DMS53 treated with DMSO at 0.1 percent for 48 hours (cell line): ENCODE measurements around the gene MAP3K10.
"Not testable (repeated sequence)": the region's sequence is repeated elsewhere in the genome, so short reads cannot be mapped to it uniquely, and the experiment has no call there.

Experiments
- DNase-seq: peaks from one replicate; lab custom pipeline; 2025; ENCODE audit not compliant: unreplicated experiment; lab: John Stamatoyannopoulos, UW

Gene MAP3K10

DNA sequence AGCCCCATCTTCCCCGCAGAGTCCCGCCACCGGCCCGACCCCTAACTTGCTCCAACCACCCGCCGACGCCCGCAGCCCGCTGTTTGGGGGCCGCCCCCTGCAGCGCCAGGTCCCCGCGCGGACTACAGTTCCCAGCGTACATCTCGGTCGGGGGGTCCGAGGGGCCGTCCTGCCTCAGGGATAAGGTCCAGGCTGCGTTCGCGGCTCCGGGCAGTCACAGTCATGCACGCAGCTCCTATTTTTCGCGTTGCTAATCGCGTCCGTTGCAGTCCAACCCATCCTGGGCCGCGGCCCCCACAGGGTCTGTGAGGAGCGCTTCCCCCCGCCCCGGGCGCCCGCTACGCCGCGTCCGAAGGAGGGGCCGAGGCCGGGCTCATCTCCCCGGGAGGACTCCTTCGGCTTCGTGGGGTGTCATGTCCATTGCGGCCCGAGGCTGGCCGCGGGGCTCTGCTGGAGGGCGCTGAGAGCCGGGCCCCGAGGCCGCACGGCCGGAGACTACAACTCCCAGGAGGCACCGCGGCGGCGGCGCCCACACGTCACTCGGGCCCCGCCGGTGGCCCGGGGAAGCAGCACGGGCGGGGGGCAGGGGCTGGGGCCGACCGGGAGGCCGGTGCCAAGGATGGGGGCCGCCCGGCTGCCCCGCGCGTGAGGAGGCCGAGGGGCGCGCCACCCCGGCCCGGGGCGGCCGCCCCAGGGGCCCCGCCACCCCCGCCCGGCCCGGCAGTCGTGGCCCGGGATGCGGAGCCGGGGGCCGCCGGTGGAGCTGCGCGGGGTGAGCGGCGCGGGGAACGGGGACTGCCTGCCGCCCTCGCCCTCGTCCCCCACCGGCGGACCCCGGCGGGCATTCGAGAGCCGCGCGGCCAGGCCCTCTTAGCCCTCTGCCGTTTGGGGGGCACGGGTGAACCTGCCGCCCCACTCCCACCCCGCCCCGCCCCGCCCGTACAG lies at the start of gene MAP3K10:
Gene MAP3K10 (plus strand): TSS at position 536 of the 945 bp plus-strand sequence. CDS start 606 bp downstream, outside the sequence.
- DNase-seq = peak; percentile 61

DNA sequence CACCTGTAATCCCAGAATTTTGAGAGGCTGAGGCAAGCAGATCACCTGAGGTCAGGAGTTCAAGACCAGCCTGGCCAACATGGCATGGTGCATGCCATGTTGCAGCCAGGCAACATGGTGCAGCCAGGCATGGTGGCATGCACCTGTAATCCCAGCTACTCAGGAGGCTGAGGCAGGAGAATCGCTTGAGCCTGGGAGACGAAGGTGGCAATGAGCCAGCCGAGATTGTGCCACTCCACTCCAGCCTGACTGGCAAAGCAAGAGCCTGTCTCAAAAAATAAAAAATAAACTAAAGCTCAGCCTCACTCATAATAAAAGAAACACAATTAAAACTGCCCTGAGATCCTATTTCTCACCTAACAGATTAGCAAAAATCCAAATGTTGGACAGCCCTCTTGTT lies 49.7 kb upstream of the MAP3K10 start:
- DNase-seq = no peak

DNA sequence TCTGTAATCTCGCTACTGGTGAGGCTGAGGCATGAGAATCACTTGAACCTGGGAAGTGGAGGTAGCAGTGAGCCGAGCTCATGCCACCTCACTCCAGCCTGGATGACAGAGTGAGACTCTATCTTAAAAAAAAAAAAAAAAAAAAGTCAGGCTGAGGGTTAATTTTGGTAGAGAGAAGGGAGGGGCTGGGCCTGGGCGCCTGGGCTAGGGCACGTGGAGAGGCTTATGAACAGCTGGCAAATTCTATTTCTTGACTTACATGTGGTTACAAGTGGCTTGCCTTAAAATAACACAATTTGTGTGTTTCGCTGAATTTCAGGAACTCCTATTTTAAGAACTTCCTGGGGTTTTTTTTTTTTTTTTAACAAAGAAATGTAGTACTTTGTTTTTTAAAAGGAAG lies 47.6 kb upstream of the MAP3K10 start:
- no peak for DNase-seq

DNA sequence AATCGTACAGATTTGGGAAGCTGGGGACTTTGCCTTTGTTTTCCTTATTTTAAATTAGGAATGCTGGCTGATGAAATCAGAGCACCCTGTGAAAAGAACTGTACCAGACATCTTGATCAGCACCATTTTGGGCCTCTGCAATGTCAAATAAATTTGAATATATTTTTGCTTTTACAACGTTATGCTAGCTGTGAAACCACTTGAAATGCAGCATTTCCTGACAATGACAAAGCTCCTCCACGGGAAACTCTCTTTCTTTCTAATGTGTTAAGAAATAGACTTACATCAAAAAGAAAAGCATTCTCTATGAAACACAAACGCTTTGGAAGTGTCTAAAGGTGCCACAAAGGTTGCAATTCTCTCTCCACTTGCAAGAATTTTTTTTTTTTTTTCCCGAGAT lies 47.1 kb upstream of the MAP3K10 start:
- DNase-seq = no peak

DNA sequence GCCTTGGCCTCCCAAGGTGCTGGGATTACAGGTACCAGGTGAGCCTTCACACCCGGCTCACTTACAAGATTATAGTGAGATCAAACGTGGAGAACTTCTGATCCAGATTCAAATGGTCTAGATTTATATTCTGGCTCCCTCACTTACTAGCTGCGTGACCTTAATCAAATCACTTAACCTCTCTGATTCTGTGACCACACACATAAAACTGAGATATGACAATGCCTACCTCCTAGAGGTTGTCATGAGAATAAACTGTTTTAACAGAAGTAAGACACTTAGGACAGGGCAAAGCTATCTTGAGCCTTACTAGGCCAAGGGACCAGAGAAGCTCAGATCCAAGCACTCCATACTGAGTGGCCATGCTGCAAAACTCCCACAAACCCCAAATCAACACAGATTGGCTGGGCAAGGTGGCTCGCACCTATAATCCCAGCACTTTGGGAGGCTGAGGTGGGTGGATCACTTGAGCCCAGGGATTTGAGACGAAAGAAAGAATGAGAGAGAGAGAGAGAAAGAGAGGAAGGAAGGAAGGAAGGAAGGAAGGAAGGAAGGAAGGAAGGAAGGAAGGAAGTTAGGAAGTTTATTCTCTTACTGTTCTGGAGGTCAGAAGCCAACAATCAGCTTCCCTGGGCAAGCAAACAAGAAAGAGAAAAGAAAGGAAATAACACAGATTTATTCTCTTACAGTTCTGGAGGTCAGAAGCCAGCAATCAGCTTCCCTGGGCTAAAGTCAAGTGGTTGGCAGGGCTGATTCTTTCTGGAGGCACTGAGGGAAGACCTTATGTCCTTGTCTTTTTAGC lies 46.1 kb upstream of the MAP3K10 start:
- no peak for DNase-seq

DNA sequence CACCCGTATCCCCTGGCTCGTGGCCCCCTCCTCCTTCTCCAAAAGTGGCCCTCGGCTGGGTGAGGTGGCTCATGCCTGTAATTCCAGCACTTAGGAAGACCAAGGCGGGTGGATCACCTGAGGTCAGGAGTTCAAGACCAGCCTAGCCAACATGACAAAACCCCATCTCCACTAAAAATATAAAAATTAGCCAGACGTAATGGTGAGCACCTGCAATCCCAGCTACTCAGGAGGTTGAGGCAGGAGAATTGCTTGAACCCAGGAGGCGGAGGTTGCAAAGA lies 45.5 kb upstream of the MAP3K10 start:
- DNase-seq = not testable (repeated sequence)

DNA sequence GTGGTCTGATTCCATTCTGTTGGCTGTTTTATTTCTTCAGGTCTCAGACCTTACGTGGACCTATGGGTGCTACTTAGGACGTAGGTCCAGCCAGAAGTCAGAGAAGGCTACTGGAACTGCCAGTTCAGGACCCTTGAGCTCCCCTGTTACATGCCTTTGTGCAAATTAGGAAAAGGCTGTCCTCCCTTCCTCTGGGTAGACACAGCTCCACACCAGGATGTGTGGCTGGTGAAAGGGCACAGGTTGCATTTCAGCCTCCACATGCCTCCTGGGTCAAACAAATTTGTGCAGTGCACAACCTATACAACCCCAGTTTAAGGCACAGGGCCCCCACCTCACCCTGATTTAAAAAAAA lies 43.9 kb upstream of the MAP3K10 start:
- no peak for DNase-seq

DNA sequence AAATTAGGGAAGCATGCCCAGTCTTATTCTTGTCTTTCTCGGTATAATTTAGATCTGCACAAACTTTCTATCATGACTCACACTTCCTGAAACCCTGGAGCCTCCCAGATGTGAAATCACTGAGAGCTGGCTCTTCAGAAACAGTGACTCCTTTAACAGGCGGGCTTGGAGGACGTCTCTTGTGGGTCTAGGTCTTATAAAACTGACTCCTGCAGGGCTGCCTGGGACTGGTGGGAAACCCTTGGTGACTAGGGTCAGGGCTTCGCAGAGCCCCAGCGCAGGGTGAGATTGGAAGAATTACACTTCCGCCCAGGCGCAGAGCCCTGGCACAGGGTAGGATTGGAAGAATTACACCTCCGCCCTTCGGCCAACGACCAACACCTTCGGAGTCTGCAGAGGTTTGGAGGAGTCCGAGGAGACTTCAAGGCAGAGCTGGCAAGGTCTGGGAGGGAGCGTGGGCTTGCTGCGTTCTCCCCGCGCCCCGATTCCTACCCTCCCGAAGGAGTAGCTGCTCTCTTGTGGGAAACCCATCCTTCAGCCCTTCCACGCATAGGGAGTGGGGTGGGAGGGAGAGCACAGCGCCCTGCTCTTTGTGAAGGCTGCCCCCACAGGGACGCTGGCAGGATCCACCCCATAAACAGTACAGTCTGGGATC lies 43.4 kb upstream of the MAP3K10 start:
- DNase-seq = no peak

DNA sequence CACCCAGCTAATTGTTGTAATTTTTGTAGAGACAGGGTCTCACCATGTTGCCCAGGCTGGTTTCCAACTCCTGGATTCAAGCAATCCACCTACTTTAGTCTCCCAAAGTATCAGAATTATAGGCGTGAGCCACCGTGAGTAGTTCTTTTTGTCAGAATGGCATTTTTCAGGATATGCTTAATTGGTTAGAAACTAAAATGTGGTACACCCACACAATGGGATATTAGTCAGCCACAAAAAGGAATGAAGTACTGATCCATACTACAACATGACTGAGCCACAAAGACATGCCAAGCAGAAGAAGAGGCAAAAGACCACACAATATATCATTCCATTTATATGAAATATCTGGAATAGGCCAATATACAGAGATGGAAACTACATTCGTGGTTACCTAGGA lies 41.7 kb upstream of the MAP3K10 start:
- no peak for DNase-seq

DNA sequence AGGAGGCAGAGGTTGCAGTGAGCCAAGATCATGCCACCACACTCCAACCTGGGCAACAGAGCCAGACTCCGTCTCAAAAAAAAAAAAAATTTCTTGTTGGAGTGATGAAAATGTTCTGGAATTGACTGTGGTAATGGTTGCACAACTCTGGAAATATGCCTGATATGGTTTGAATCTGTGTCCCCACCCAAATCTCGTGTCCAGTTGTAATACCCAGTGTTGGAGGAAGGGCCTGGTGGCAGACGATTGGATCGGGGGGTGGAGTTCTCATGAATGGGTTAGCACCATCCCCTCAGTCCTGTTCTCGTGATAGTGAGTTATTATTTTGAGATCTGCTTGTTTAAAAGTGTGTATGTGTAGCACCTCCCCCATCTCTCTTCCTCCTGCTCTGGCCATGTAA lies 41.1 kb upstream of the MAP3K10 start:
- DNase-seq = no peak

DNA sequence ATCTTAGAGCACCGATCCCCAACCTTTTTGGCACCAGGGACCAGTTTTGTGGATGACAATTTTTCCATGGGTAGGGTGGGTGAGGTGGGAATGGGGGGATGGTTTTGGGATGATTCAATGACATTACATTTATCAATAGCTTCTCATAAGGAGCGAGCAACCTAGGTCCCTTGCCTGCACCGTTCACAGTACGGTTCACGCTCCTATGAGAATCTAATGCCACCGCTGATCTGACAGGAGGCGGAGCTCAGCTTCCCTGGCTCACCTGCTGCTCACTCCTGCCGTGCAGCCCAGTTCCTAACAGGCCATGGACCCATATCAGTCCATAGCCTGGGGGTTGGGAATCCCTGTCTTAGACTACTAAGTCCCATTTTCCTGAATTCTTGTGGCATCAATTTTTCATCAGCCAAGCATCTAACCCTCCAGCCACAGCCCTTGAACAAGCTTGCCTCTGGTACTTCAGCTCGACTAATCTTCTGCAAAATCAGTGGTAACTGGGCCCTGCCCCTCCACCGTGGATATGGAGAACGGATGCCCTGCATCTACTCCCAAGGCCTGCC lies 37.0 kb upstream of the MAP3K10 start:
- DNase-seq = no peak

DNA sequence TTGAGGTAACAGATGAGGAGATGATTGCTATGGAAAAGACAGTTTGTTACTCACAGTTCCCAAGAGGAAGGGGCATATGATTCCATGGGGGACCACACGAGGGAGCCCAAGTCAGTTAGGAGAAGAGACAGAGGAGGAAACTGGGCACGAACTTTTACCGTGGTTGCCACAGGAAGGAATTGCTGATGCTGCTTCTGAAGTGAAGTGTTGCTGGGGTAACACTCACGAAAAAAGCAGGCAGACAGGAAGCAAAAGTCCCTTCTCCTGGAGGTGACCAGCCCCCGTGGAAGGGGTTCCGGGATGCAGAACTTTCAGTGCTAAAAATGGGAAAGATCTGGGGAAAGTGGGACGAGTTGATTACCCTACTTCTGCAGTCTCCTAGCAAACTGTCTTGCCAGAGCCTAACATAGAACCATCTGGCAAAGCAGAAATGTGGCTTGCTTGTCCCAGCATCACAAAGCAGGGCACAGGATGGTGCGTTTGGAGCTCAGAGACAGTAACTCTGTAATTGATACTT lies 35.4 kb upstream of the MAP3K10 start:
- DNase-seq = peak; percentile 16

DNA sequence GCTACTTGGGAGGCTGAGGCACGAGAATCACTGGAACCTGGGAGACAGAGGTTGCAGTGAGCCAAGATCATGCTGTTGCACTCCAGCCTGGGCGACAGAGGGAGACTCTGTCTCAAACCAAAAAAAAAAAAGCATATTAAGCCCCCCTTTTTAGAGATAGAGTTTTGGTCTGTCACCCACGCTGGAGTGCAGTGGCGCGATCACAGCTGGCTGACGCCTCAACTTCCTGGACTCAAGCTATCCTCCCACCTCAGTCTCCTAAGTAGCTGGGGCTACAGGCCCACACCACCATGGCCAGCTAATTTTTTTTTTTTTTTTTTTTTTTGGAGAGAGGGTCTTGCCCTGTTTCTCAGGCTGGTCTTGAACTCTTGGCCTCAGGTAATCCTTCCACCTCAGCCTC lies 34.2 kb upstream of the MAP3K10 start:
- DNase-seq = no peak

DNA sequence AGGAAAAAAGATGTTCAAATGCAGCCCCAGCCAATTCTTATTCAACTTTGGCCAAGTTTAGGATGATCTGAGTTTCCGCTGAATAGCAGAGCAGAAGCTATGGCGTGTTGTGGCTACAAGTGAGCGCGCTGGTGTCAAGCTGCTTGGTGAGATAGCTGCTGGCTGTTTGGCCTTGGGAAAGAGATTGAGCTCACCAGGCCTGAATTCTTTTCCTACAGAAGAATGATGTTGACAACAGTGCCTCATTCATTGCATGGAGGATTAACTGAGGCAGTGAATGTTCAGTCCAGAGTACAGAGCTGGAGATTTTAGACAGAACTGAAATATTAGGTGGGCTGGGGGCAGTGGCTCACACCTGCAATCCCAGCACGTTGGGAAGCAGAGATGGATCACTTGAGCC lies 31.5 kb upstream of the MAP3K10 start:
- no peak for DNase-seq

DNA sequence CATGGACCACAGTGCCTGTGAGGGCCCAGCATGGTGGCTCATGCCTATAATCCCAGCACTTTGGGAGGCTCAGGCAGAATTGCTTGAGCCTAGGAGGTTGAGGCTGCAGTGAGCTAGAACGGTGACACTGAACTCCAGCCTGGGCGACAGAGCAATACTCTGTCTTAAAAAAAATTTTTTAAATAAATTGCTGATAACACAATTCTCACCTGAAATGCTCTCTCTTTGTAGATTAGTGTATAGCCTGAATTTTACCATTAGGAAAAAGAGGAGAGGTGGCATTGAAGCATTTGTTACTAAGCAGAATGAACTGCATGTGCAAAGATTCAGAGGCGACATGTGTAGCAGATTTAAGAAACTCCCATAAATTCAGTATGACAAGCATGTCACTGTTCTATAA lies 29.1 kb upstream of the MAP3K10 start:
- DNase-seq = no peak

DNA sequence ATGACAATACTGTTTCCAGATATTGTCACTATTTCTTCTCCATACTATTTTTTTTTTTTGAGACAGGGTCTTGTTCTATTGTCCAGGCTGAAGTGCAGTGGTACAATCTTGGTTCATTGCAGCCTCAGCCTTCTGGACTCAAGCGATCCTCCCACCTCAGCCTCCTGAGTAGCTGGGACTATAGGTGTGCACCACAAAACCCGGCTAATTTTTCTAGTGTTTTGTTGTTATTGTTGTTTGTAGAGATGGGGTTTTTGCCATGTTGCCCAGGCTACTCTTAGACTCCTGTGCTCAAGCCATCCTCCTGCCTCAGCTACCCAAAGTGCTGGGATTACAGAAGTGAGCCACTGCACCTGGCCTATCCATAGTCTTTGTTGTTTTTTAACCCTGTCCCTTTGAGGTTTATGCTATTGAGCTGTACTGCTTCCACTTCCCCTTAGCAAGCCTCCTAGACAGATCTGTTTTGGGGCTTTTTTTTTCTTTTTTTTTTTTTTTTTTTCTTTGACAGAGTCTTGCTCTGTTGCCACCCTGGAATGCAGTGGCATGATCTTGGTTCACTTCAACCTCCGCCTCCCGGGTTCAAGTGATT lies 27.6 kb upstream of the MAP3K10 start:
- DNase-seq = no peak

DNA sequence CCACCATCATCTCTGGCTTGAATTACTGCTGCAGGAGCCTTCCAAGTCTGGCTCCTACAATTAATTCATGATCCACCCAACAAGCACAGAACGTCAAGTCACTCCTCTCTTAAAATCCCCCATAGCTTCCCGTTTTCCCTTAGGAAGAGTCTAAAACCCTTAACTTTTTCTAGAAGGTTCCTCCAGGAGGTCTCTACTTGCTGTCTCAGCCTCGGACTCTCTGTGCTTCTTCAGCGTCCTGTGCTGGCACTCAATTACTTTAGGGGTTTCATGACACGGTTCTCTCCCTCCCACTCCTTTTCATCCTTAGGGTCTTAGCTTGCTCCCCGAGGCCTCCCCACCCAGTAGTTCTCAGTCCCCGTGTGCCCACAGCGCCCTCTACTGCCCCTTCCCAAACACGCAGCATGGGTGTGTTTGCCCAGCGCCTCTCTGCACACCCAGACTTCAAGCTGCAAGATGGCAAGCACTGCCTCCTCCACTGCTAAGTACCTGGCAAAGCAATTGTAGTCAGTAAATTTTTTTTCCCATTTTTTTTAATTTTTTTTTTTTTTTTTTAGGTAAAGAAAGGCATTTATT lies 25.8 kb upstream of the MAP3K10 start:
- DNase-seq = peak; percentile 10

DNA sequence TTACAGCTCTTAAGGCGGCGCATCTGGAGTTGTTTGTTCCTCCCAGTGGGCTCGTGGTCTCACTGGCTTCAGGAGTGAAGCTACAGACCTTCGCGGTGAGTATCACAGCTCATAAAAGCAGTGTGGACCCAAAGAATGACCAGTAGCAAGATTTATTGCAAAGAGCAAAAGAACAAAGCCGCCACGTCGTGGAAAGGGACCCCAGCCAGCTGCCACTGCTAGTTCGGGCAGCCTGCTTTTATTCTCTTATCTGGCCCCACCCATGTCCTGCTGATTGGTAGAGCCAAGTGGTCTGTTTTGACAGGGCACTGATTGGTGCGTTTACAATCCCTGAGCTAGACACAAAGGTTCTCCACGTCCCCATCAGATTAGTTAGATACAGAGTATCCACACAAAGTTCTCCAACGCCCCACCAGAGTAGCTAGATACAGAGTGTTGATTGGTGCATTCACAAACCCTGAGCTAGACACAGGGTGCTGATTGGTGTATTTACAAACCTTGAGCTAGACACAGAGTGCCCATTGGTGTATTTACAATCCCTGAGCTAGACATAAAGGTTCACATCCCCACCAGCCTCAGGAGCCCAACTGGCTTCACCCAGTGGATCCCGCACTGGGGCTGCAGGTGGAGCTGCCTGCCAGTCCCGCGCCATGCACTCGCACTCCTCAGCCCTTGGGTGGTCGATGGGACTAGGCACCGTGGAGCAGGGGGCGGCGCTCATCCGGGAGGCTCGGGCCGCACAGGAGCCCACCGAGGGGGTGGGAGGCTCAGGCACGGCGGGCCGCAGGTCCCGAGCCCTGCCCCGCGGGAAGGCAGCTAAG lies 21.5 kb upstream of the MAP3K10 start:
- not testable (repeated sequence) for DNase-seq

DNA sequence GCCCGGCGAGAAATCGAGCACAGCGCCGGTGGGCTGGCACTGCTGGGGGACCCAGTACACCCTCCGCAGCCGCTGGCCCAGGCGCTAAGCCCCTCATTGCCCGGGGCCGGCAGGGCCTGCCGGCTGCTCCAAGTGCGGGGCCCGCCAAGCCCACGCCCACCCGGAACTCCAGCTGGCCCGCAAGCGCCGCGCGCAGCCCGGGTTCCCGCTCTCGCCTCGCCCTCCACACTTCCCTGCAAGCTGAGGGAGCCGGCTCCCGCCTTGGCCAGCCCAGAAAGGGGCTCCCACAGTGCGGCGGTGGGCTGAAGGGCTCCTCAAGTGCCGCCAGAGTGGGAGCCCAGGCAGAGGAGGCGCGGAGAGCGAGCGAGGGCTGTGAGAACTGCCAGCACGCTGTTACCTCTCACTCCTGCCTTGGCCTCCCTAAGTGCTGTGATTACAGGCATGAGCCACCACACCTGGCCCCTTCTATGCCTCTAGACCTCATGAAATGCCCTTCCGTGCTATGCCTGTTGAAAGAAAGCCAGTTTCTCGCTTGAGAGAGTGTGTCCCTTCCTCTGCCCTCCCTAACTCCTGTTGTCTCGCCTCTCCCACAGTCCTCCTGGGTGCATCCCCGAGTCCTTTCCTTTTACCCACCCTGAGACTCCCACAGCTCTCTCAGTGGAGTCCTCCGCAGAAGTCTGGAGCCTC lies 20.8 kb upstream of the MAP3K10 start:
- DNase-seq = not testable (repeated sequence)
